Measurements from ENCODE around the gene NELL1.

Gene NELL1

DNA sequence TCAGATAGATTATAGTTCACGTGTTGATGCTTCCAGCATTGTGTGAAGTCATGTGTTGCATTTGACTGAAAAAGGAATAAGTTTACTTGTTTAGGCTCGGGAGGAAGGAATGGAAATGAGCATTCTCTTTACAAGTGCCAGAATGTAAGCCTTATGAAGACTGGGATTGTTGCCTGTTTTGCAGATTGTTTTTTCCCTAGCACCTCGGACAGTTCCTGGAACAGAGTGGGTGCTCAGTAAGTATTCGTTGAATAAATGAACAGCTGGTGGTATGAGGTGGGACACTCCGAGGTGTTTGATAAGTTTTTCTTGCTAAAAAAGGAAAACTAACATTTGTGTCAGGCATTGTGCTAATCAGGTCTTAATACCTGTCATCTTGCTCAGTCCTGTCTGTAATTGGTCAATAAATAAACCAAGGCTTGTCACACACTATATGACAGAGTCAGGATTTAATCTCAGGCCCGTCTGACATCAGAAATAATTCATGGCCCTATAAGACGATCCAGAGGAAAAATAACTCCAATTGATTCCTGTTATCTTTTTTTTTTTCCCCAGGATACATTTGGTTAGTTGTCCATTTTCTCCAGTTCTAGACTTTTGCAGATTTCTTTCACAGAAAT lies 304.7 kb downstream of the NELL1 start:
- DNase-seq (ENCODE audit: low read depth) = no peak

DNA sequence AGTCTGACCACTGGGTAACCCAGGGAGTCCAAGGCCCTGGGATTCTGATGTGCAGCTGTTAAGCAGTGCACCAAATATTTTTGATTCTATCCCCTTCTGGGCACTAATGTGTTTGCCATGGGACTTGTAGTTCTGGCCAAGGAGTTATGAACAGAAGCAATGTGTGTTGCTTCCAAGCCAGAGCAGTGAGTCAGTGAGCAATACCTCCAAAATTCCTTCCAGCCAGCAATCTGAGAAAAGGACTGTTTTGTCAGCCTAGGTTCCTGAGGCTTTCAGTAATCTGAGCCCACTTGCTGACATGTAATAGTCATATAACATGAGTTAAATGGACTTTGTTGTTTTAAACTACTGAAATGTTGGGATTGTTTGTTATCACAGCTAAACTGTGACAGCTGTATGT lies 311.4 kb downstream of the NELL1 start:
- no peak for DNase-seq (ENCODE audit: low read depth)

DNA sequence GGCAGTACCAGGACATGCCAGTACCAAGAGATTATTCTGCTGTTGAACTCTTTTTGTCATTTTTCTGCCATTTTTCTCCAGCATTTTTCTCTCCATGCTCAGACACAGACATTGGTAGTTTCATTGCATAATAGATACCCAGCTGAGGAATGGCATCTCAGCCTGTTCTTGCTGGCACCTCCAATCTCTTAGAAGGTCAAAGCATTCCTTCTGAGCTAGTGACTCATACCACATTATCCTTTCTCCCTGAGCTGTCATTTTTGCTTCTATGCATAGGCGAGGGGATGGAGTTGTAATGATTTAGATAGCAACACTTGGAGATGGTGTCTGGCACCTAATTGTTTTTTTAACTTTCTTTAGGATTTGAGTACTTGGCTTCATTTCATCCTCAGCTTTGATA lies 321.1 kb downstream of the NELL1 start:
- no peak for DNase-seq (ENCODE audit: low read depth)

DNA sequence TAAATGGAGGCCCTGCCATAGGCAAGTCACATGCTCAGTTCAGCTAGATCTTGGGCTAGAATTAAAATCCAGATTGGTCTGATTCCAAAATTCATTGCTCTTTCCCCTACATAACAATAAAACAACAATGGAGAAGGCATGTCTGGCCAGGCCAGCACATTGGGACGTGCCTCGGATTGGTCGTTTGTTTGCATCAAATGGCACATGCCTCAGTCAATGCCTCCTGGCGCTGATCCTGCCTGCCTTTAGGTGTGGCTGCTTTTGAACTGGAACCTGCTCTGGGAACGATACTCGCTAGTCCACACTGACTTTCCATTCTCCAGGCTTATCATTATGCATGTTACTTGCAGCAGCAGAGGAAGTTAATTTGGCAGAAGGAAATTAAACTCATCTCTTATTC lies 322.1 kb downstream of the NELL1 start:
- no peak for DNase-seq (ENCODE audit: low read depth)

DNA sequence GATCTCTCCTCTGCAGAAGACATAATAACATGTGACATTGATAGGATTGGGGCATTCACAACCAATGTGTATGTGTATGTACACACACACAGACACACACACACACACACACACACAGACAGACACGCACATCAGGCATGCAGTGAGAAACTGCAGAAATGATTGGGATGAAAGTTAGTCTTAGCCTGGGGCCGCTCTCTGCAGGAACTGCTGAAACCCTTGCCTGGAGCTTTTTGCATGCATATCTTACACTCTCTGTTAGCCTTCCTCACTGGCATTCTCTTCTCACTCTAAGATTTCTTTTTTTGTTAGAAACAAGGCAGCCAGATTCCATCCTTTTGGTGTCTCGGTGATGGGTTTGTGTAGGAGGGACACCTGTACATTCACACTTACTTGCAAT lies 337.9 kb downstream of the NELL1 start:
- no peak for DNase-seq (ENCODE audit: low read depth)

DNA sequence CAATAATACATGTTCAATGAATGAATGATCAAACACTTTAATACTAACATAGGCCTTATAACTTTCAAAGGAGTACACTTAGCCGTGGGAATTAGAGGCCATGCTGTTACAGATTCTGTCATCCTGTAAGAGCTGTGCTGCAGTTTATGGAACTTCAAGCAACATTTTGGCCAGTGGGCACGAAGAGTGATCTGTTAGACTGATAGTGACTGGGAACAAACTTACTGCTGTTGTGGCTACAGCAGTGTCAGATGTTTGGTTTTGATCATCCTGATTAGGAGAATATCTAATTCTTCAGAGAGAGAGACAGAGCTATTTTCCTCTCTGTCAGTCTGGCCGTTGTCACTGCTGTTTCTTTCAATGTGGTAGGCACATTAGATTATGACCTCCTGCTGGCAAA lies 348.9 kb downstream of the NELL1 start:
- no peak for DNase-seq (ENCODE audit: low read depth)

DNA sequence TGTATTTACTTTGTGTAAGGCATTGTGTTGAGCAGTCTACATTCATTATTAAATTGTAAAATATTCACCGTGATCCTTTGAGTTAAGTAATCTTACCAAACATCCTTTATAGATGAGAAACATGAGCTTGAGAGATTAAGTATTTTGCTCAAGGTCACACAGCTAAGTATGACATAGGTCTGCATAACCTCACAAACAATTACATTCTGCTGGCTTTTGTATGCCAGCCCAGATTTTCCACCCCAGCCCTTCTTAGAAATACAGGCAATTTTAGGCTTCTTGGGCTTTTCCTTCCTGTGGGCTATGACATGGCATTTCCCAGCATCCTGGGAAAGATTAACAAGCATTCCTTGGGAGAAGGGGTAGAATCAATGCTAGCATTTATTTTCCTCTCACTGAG lies 357.3 kb downstream of the NELL1 start:
- DNase-seq (ENCODE audit: low read depth) = no peak

DNA sequence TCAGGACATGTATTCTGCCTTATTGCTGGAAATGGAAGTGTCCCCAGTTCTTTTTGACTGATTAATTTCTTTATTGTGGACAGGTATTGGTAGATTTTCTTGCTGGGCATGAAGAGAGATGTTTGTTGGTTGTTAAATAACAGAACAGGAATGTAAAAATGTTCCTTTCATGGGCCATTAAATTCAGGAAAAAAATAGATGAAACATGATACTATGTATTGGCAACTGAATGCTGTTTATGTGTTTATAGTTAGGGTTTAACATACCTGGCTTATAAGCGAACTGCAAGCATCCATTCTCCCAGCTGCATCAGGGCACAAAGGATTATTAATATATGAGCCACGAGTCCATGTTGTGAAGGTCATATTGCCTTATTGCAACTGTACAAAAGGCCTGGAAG lies 368.5 kb downstream of the NELL1 start:
- DNase-seq (ENCODE audit: low read depth) = no peak

DNA sequence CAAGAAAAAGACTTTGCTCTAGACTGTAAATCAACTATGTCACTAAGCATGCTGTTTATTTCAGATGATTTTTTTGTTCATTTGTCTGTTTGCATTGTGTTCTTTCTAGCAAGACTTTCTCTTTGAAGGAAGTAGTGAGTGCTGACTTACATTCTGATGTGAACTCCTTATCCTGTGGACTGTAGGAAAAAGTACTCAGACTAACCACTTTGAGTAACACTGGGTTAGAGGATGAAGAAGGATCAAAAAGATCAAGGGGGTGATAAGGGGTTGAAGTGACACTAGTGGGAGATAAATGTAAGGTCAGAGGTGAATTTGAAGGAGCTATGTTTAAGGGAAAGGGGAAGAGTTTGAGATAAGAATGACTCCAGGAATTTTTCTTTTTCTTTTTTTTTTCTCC lies 369.4 kb downstream of the NELL1 start:
- DNase-seq (ENCODE audit: low read depth) = no peak

DNA sequence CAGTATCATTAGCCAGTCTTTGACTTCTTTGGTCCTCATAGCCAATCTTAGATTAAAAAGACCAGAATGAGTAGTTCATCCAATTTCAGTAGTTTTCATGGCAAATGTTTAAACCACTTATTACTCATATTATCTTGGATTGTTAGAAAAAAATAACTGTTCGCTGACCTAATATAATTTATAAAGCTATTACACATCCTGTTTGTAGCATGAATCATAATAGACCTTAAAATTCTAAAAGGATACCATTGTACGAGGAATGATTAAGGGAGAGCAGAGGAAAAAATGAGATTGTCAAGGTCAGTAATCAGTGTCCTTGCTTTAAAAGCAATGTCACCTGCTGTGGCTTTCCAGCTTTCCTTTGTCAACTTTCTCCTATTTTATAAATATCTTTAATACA lies 371.2 kb downstream of the NELL1 start:
- DNase-seq (ENCODE audit: low read depth) = no peak

DNA sequence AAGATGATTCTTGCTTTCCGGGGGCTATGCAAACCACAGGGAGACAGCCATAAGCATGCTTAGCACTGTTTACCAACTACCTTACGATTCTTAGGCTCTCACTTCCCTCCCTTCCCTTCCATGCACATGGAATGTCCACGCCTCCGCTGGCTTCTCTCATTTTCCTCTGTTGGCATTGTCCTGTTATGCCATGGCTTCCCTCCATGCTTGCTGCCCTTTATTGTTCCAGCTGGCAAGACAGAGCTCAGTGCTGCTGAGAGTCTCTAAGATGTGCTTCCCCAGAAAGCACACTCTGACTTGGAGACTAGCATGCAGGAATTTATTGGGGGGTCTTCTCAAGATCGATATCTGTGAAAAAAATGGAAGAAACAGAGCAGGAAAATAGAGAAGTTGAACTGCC lies 379.2 kb downstream of the NELL1 start:
- DNase-seq (ENCODE audit: low read depth) = no peak

DNA sequence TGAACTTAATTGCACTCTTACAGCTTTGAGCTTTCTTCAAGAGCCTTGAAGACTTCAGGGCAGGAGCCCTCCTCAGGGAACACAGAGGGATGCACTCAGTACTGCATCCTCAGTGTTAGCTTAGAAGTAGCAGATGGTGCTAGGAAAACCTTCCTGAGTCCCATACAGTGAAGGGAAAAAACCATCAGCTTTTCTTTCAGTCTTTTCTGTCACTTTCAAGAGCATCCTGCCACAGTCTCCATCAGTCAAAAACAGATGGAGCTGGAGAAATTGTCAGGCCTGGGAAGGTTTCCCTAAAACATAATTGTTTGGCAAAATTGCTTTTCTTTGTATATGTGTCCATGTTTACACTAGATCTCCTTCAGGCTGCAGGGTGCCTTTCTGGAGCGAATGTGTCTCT lies 384.1 kb downstream of the NELL1 start:
- no peak for DNase-seq (ENCODE audit: low read depth)

DNA sequence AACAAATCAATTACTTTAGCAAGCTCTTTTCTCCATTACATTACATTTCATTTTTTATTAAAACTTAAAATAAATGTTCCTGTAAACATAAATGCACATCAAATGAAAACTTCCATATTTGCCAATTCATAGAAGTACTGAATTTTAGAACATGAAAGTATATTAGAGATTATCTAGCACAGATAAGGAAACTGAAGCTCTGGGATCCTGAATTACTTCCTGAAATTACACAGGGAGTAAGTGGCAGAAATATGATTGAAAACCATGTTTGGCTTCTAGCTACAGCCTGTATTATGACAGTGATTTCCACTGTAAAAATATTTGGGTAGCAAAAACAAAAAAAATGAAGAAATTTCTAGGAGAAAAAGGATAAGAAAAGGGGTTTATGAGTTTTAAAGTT lies 387.3 kb downstream of the NELL1 start:
- DNase-seq (ENCODE audit: low read depth) = no peak

DNA sequence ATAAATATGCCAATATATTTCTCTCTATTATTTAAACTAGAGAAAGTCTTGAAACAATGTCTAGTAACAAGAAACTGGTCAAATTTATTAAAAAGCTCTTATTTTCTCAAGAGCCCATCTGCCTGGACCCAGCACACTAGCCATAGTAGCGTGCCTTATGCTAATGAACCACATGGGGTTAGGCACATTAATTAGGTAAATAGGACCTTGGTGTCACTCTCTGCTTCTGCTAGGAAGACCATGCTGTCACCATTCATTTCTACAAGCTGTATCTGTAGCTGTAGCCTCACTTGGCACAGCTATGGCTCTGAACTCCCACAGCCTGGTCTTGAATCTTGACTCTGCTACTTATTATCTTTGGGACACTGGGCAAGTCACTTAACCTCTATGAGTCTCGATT lies 390.5 kb downstream of the NELL1 start:
- DNase-seq (ENCODE audit: low read depth) = no peak

DNA sequence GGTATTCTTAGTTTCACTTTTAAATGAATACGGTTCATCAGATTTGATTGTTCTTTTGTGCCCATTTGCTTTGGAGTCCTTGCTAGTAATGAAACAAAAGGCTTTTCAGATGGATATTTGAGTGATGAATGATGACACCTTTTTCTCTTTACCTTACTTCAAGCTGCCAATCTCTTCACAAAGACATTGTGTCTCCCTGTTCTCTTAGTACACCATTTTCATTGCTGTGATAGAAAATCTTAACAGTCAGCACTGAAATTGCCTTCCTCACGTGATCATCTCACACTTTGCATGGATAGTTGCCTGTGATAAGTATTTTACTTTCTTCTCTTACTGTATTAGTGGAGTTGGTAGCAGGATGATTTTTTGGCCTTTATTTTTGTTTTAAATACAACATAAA lies 396.6 kb downstream of the NELL1 start:
- no peak for DNase-seq (ENCODE audit: low read depth)

DNA sequence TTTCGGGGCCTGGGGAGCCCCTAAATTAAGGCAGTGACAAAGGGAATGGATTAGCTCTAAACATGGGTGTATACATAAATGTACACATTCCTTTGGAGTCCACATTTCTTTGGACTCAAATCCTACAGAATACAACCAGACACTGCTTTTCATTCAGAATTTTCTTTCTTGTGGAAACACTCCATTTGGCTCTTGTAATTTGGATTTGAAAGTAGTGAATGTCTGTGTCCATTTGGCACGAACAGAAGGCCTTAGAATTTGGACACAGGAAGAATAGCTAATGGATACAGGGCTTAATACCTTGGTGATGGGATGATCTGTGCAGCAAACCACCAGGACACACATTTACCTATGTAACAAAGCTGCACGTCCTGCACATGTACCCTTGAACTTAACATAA lies 399.5 kb downstream of the NELL1 start:
- DNase-seq (ENCODE audit: low read depth) = no peak

DNA sequence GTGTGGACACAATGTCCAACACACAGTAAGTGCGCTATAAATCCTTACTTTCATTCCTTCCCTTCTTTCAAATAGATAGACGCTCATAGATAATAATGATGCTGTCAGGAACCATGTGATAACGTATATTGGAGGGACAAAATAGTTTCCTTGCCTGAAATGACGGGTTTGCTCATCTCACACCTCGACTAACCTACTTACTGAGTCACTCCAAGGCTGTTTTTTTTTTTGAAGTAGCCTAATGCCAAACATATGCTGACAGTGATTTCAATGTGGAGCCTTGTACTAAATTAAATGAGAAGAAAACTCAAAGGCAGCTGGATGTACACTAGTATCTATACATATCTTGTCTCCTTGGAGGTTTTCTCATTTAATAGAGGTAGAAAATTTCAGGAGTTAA lies 400.5 kb downstream of the NELL1 start:
- DNase-seq (ENCODE audit: low read depth) = no peak

DNA sequence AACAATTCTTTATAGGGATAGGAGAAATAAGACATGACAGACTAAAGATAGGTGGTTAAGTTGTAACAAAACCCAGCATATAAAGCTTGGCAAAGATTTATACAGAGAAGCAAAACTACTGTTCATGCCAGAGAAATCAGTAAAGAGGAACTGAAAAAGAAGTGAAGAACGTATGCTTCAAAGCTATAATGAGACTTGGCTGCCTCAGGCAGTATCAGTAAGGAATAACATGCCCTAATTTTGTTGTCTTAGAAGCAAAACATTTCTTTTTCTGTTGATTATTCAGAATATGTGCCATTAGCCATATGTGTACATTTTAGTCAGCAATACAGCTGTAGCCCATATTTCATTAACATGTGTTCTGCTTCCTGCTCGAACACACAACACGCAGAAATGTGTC lies 403.2 kb downstream of the NELL1 start:
- no peak for DNase-seq (ENCODE audit: low read depth)

DNA sequence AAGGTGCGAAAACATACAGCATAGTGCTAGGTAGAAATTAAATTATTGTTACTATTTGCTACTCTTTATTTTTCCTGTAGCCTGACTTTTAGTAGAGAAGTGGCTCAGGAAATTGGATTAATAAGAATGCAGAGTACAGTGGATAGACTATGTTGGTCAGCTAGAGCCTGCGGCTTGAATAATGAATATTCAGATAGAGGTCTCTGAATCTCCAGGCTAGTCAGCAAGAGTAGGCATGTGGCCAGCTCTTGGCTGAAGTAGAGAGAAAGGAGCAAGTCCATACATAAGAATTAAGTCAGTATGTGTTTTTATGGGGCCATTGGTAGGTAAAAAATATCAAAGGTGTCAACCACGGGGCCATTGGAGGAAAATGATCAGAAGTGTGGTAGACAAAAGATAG lies 413.5 kb downstream of the NELL1 start:
- no peak for DNase-seq (ENCODE audit: low read depth)

DNA sequence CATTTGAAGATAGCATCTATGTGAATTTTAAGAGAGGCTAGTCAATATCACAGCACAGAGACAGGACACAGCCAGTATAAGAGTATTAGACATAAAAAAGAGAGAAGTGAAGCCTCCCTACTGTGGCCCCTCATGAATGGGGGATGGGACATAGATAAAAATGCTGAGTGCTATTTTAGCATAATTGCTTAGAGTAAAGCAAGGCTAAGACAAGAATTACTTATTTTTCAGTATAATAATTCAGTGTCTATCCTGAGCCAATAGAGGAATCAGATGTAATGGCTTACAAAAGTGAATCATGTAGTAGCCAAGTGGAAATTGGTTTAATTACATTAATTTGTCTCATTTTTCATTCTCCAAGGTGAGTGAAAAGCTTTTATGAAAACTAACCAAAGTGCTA lies 419.5 kb downstream of the NELL1 start:
- no peak for DNase-seq (ENCODE audit: low read depth)

DNA sequence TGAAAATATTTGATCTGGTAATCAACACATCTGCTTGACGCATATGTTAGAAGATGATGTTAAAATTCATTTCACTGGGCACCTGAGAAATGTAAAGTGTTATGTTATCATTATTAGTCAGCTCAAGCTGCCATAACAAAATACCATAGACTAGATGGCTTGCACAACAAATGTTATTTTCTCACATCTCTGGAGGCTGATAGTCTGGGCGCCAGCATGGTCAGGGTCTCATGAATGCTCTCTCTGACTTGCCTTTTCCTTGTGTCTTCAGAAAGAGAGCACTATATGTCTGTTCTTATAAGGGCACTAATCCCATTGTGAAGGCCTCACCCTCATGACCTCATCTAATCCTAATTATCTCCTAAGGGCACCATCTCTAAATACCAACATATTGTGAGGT lies 435.3 kb downstream of the NELL1 start:
- DNase-seq (ENCODE audit: low read depth) = no peak

DNA sequence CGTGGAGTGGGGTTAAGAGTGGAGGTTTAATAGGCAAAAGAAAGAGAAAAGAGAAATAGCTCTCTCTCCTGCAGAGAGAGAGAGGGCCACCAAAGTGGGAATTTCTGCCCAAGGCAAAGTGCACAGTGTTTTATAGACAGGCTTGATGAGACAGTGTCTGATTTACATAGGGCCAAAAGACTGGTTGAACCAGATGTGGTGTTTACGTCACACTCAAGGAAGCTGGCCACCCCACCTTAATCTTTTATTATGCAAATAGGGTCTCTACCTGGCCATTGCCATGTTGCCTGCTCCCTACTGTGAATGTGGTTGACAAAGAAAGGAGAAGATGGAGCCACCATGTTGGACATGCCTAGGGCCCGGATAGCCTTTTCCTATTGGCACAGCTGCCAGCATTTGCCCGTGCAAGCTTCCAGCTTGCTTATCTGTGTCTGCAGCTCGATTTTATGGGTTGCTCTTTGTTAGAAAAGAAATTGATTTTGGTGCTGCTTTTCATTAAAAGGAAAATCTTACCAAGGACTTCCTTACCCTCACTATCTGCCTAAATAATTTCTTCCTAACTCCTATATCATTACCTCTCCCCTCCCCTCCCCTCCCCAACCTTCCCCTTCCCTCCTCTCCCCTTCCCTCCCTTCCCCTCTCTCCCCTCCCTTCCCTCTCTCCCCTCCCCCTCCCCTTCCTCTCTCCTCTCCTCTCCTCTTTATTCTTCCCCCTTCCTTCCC lies 436.0 kb downstream of the NELL1 start:
- DNase-seq (ENCODE audit: low read depth) = no peak

DNA sequence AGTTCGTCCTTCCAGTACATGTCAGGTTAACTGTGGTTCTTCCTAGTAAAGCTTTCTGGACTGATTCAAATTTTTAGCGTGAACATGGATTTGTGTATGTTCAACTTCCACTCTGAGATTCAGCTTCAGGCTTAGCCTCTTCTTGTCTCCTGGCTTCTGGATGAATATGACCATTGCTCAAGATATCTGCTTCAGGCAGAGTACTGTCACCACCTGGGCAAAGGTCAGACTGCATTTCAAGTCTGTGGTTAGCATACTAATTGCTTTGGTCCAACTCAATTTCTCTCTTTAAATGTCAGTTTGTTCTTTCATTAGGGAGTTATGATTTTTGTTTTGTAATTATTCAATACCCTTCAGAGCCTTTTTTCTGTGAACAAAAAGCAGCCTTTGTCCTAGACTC lies 440.0 kb downstream of the NELL1 start:
- no peak for DNase-seq (ENCODE audit: low read depth)

DNA sequence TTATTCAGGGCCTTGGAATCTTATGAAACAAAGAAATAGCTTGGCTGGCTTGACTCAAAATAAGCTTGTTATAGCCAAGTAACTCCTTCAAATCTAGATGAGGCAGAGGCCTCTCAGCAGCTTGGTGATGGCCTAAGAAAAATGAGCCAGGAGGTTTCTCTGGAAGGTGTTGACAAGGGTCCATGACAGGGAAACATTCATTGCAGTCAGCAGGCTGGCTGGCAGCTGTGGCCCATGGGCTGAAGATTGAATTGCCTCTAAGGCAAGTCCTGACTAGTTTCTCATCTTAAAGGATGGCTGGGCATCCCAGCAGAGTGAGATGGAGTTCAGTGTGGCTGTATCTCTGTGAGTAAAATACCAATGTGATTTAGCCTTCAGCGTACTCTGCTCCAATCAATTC lies 441.0 kb downstream of the NELL1 start:
- no peak for DNase-seq (ENCODE audit: low read depth)

Data from stromal cell of bone marrow (primary cell).